ENCODE measurements around the gene SLC25A40.
"Not testable (repeated sequence)": the region's sequence is repeated elsewhere in the genome, so short reads cannot be mapped to it uniquely, and the experiment has no call there.

SLC25A40 gene

GRCh38 chr7:87870471-87870870 is 5.7 kb downstream of the SLC25A40 start:
- no peak for DNase-seq

DNA sequence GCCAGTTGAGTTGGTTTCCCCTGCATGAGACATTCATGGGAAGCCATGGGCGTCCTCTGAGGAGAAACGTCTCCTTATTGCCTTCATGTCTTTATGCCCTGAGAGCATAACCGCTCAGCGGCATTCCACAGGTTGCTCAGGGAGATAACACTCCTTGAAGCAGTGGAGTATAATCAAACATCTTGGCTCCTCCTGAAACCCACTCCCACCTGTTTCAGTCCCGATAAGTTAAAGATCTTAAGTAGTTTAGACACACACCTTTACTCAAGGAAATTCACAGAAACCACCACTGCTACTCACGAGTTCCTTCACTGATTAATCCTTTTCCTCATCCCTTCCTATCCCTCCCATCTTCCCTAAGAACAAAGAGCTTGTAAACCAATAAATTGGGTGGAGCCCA is 9.6 kb downstream of the SLC25A40 start:
- DNase-seq: not testable (repeated sequence)

GRCh38 chr7:87866089-87866488 is 10.1 kb downstream of the SLC25A40 start:
- no peak for DNase-seq

DNA sequence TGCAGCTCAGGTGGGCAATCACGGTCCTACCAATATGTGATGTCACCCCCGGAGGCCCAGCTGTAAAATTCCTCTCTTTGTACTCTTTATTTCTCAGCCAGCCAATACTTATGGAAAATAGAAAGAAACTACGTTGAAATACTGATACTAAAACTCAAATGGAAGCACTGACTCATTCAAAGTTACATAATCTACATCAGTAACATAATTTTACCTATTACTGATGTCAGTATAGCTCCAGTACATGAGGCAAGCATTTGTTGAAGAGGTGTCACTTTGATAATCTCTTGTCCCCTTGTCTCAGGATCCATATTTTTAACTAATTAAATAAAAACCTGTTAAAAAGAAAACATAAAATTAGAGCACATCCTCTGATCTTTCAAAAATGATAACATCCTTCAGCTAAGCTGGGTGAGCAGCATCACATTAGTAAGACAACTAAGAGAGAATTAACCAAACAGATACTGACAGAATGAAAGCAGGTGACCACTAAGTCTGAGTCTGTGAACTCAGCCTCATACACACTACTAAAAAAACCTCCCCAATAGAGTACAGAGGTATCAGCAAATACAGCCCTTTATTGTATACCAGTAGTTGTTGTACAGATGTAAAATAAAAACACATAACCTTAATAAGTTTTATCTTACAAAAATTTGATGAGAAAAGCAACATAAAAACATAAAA is 17.6 kb downstream of the SLC25A40 start:
- no peak for DNase-seq

GRCh38 chr7:87853237-87853864 is 22.8 kb downstream of the SLC25A40 start:
- DNase-seq: no peak

DNA sequence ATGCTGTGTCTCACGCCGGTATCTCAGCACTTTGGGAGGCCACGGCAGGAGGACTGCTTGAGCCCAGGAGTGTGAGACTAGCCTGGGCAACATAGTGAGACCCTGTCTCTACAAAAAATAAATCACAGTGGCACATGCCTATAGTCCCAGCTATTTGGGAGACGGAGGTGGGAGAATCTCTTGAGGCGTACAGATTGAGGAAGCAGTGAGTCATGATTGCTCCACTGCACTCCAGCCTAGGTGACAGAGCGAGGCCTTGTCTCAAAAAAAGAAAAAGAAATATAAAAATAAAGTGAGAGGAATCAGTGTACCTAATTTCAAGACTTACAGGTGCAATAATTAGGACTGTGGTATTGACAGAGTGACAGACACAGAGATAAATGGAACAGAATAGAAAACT is 23.9 kb downstream of the SLC25A40 start:
- DNase-seq: no peak

DNA sequence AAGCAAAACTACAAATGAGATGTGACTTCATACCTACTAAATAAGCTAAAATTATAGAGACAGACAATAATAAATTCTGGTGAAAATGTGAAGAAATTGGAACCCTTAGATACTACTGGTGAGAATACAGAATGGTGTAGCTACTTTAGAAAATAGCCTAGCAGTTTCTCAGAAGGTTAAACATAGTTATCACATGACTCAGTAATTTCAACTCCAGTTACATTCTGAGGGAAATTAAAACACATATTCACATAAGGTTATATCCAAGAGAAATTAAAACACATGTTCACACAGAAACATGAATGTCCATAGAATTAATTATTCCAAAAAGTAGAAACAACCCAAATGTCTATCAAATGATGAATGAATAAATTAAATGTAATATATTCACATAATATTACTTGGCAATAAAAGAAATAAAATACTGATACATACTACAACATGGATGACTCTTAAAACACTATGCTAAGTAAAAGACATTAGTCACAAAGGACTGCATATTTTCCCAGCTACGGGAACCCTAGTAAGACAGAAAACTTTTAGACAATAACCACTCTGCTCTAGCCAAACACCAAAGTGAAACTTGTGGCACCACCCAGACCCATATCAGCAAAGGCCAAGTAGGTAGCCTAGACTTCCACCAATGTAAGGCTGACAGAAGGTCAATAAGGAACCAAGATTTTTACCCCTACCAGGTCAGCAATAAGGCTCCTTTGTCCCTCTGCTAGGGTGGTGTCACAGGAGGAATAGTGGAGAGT is 25.1 kb downstream of the SLC25A40 start:
- no peak for DNase-seq

- DNase-seq: no peak
Measured at GRCh38 chr7:87837597-87837996, 38.6 kb downstream of the SLC25A40 start.

GRCh38 chr7:87833130-87833529 is 43.0 kb downstream of the SLC25A40 start:
- DNase-seq: no peak

DNA sequence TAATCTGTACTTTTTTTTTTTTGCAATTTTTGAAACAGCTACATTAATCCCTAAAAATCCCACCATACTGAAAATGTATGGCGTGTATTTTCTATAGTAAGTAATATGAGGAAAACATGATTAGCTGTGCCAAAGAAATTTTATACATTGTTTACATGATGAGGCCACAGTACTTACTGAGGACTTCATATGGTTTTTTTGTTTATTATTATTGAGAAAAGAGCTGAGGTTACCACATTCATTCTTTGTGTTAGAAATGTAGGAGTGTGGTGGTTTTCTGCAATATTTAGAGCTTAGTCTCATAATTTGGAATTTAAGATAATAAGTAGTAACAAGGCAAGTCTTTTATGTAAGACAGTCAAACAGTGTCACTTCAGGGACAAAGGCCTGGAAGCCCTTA is 45.1 kb downstream of the SLC25A40 start:
- no peak for DNase-seq

GRCh38 chr7:87828383-87828782 is 47.8 kb downstream of the SLC25A40 start:
- not testable (repeated sequence) for DNase-seq

DNA sequence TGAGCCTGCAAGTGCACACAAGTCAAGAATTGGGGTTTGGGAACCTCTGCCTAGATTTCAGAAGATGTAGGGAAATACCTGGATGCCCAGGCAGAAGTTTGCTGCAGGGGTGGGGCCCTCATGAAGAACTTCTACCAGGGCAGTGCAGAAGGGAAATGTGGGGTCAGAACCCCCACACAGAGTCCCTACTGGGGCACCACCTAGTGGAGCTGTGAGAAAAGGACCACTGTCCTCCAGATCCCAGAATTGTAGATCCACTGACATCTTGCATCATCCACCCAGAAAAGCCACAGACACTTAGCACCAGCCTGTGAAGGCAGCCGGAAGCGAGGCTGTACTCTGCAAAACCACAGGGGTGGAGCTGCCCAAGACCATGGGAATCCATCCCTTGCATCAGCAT is 50.8 kb downstream of the SLC25A40 start:
- DNase-seq: not testable (repeated sequence)

DNA sequence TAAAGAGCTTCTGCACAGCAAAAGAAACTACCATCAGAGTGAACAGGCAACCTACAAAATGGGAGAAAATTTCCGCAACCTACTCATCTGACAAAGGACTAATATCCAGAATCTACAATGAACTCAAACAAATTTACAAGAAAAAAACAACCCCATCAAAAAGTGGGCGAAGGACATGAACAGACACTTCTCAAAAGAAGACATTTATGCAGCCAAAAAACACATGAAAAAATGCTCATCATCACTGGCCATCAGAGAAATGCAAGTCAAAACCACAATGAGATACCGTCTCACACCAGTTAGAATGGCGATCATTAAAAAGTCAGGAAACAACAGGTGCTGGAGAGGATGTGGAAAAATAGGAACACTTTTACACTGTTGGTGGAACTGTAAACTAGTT is 54.1 kb downstream of the SLC25A40 start:
- not testable (repeated sequence) for DNase-seq

GRCh38 chr7:87818336-87818735 is 57.8 kb downstream of the SLC25A40 start:
- no peak for DNase-seq

DNA sequence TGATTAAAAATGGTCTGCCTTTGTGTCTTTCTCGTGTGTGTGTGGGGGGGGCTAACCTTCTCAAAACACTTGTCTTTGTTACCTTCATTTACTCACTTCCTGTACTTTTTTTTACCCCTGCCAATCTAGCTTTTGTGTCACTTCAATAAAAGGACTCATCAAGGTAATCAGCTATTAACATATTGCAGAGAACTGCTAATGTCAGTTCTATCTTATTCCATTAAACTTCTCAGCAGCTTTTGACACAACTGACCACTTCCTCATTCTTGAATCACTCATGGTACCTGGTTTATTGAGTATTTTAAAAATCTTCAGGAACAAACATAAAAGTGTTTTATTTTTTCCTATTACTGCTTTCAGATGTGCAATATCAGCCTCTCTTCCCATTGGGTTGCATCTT is 59.8 kb downstream of the SLC25A40 start:
- no peak for DNase-seq

DNA sequence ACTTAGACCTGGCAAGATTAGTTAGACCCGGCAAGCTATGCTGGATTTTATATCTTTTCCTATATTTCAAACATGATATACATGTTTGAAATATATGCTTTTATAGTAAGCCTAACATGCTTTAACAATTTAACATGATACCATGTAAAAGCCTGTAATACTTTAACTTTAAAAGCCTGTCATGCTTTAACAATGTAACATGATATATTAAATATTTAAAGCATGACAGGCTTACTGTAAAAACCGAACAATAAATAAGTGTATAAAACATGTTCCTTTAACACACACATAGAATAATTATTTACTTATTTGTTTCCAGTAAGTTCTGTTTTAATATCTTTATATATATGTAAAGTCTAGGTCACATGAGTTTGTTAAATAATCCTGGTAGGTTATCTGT is 65.4 kb downstream of the SLC25A40 start:
- DNase-seq: no peak

DNA sequence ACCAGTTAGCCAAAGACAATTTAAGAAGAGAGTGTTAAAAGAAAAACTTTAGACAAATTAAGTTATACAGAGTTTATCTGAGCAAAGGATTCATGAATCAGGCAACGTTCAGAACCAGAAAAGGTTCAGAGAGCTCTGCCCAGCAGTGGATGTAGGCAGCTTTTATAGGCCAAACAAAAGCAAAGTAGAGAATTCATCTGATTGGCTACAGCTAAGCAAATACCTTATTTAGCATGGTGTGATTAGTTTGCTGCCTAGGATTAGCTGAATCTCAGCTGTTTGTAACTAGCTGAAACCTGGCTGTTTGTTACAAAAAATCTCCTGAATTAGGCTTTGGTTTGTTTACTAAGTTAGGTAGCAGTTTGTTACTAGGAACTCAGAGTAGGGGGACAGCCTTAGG is 66.0 kb downstream of the SLC25A40 start:
- DNase-seq: no peak

DNA sequence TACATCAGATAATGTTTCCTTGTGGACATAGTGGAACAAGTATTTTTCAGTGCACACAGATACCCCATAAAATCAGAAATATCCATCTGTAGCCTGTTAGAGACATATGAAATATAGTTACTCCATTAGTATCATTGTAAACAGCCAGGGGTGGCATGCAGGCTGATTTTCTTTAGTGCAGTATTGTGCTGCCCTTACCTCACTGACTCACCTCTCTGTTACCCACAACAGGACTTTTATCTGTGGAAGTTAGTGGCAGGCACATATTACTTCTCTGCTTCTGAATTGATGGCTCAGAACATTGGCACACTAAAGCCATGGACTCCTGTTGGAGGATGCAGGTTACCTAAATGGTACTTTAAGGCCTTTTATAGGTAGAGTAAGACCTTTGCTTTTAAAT is 70.0 kb downstream of the SLC25A40 start:
- no peak for DNase-seq

- no peak for DNase-seq
Measured at GRCh38 chr7:87797798-87798403, 78.3 kb downstream of the SLC25A40 start.

GRCh38 chr7:87797395-87797794 is 78.8 kb downstream of the SLC25A40 start:
- no peak for DNase-seq

- DNase-seq: no peak
Measured at GRCh38 chr7:87785368-87785995, 90.7 kb downstream of the SLC25A40 start.

GRCh38 chr7:87784424-87784823 is 91.7 kb downstream of the SLC25A40 start:
- no peak for DNase-seq

All from activated CD8-positive, alpha-beta memory T cell treated with anti-CD3 and anti-CD28 coated beads for 24 hours (primary cell).